Measurements from ENCODE around the gene TAF11L13.

GRCh38 chr5:17678751-17679324 is 47.0 kb downstream of the TAF11L13 start:
- no peak for TF ChIP-seq CTCF (IDR thresholded peaks at IDR 0.05 in 2 of 3, conservative IDR thresholded peaks at IDR 0.05 in 1 of 3; ENCODE audit: control insufficient read depth in 2 of 3, extremely low read depth in 1 of 3, insufficient read depth in 1 of 3, low read depth in 3 of 3, low read length in 3 of 3)
- no peak for TF ChIP-seq ZNF274 (IDR thresholded peaks at IDR 0.05; ENCODE audit: insufficient read depth, insufficient read length)
